CD14-positive monocyte (primary cell): ENCODE results near the gene OR8B4. TPM values are rescaled to one million over a fixed set of nuclear protein-coding genes. Genes with fewer than 3 reads are reported as not detected.
"Not testable (repeated sequence)": the region's sequence is repeated elsewhere in the genome, so short reads cannot be mapped to it uniquely, and the experiment has no call there.

Experiments
- DNase-seq, 3 donors: peaks; one replicate each; pipeline ENCODE4 v3.0.0-alpha.2; 2011 to 2022
- H2AFZ ChIP-seq: 2 replicates; pipeline ENCODE4 v1.6.0; 2012; ENCODE audit warnings: mild to moderate bottlenecking, low read depth, low read length, inconsistent platforms; ENCODE audit not compliant: insufficient read depth, poor library complexity, severe bottlenecking
- H3K27ac ChIP-seq, 2 donors: 1 replicate in 1 of 2; 2 replicates in 1 of 2; pipeline ENCODE4 v1.5.1; 2012 to 2013; ENCODE audit warnings: low read length in 2 of 2, control low read depth in 1 of 2, inconsistent platforms in 1 of 2, low read depth in 1 of 2, mild to moderate bottlenecking in 1 of 2
- H3K27me3 ChIP-seq, 2 donors: one replicate each; pipeline versions ENCODE4 v1.6.0 to v1.6.1; 2011 to 2013; ENCODE audit warnings: low read length in 2 of 2; ENCODE audit not compliant: control insufficient read depth in 2 of 2, insufficient read depth in 2 of 2
- H3K36me3 ChIP-seq, 2 donors: replicated peaks in 1 of 2; 1 replicate in 1 of 2; 2 replicates in 1 of 2; pipeline versions ENCODE4 v1.5.1 to v1.6.1; 2012 to 2013; ENCODE audit warnings: low read length in 2 of 2, control low read depth in 1 of 2, inconsistent platforms in 1 of 2, mild to moderate bottlenecking in 1 of 2; ENCODE audit not compliant: insufficient read depth in 2 of 2, control insufficient read depth in 1 of 2
- H3K4me1 ChIP-seq, 2 donors: 1 replicate in 1 of 2; 2 replicates in 1 of 2; pipeline versions ENCODE4 v1.5.1 to v1.6.1; 2012 to 2013; ENCODE audit warnings: low read length in 2 of 2, control low read depth in 1 of 2, inconsistent platforms in 1 of 2, mild to moderate bottlenecking in 1 of 2, moderate library complexity in 1 of 2; ENCODE audit not compliant: insufficient read depth in 2 of 2, control insufficient read depth in 1 of 2
- H3K4me2 ChIP-seq: replicated peaks from 2 replicates; pipeline ENCODE3; 2012; ENCODE audit warnings: low read length, moderate library complexity, mild to moderate bottlenecking; ENCODE audit not compliant: poor library complexity, severe bottlenecking; ENCODE audit errors: extremely low read depth
- H3K4me3 ChIP-seq, 3 experiments: fragments of 200-600 bp in 1 of 3; sonication (generic) in 1 of 3; replicated peaks in 1 of 3; 1 replicate in 2 of 3; 2 replicates in 1 of 3; pipeline ENCODE4 v1.5.1; 2011 to 2013; ENCODE audit warnings: low read length in 3 of 3, mild to moderate bottlenecking in 3 of 3, control low read depth in 2 of 3, low read depth in 2 of 3, inconsistent platforms in 1 of 3, moderate library complexity in 1 of 3
- H3K79me2 ChIP-seq: 2 replicates; pipeline ENCODE4 v1.6.0; 2012; ENCODE audit warnings: mild to moderate bottlenecking, control low read depth, inconsistent platforms, low read length, moderate library complexity; ENCODE audit not compliant: insufficient read depth
- H3K9ac ChIP-seq: 2 replicates; pipeline ENCODE4 v1.6.0; 2017; ENCODE audit warnings: low read length, mild to moderate bottlenecking; ENCODE audit not compliant: insufficient read depth, poor library complexity, severe bottlenecking
- H3K9me3 ChIP-seq, 2 donors: replicated peaks in 1 of 2; 1 replicate in 1 of 2; 2 replicates in 1 of 2; pipeline versions ENCODE4 v1.5.1 to v1.6.1; 2012 to 2013; ENCODE audit warnings: low read length in 2 of 2, control low read depth in 1 of 2; ENCODE audit not compliant: control insufficient read depth in 1 of 2, insufficient read depth in 1 of 2
- H4K20me1 ChIP-seq: 2 replicates; pipeline ENCODE4 v1.6.0; 2012; ENCODE audit warnings: mild to moderate bottlenecking, low read length, control low read depth, moderate library complexity; ENCODE audit not compliant: insufficient read depth
- H3K27ac Mint-ChIP-seq, 7 donors: one replicate each; pipeline ENCODE4 v1.8.0; 2020; ENCODE audit warnings: mild to moderate bottlenecking in 7 of 7, mixed read lengths in 7 of 7, moderate library complexity in 6 of 7, inconsistent platforms in 2 of 7
- H3K27me3 Mint-ChIP-seq, 3 donors: one replicate each; pipeline ENCODE4 v1.8.0; 2021 to 2022; ENCODE audit warnings: low read depth in 3 of 3, mild to moderate bottlenecking in 3 of 3, mixed read lengths in 3 of 3, moderate library complexity in 3 of 3, inconsistent platforms in 1 of 3
- H3K36me3 Mint-ChIP-seq, 2 donors: one replicate each; pipeline ENCODE4 v1.8.0; 2020; ENCODE audit warnings: mixed read lengths in 2 of 2, inconsistent platforms in 1 of 2, mild to moderate bottlenecking in 1 of 2
- H3K4me1 Mint-ChIP-seq: one replicate; pipeline ENCODE4 v1.8.0; 2020; ENCODE audit warnings: mild to moderate bottlenecking, mixed read lengths
- H3K4me3 Mint-ChIP-seq, 2 donors: one replicate each; pipeline ENCODE4 v1.8.0; 2020; ENCODE audit warnings: mild to moderate bottlenecking in 2 of 2, mixed read lengths in 2 of 2, moderate library complexity in 1 of 2
- H3K9me3 Mint-ChIP-seq, 7 donors: one replicate each; pipeline ENCODE4 v1.8.0; 2020 to 2022; ENCODE audit warnings: mixed read lengths in 7 of 7, mild to moderate bottlenecking in 6 of 7, moderate library complexity in 6 of 7, inconsistent platforms in 2 of 7
- CTCF ChIP-seq: fragments of 200-600 bp; IDR thresholded peaks from one replicate; pipeline ENCODE4 v1.8.0; 2022; ENCODE audit warnings: antibody characterized with exemption, mild to moderate bottlenecking
- WGBS: methylation state at CpG from one replicate; pipeline ENCODE4 v1.1.5; 2013; ENCODE audit warnings: missing lambda C conversion rate; ENCODE audit not compliant: insufficient coverage; 5-methylcytosine and 5-hydroxymethylcytosine counted together
- intact Hi-C, 2 donors: fragments of 100-400 bp; cut with micrococcal nuclease; formaldehyde crosslinking; loops; one replicate each; pipeline versions ENCODE4 v1.15.0 to v1.15.1; 2023
- polyA plus RNA-seq, 3 donors: library from polyadenylated mRNA; depleted of rRNA in 1 of 3; unstranded in 2 of 3; stranded (reverse) in 1 of 3; fragments of 300-500 nt in 2 of 3; fragments of >200 nt in 1 of 3; fragmentation: Illumina TruSeq in 2 of 3; gene quantifications; 1 replicate in 2 of 3; 2 replicates in 1 of 3; pipeline ENCODE4 v1.2.3, GENCODE V29; 2012 to 2021

OR8B4 gene
- polyA plus RNA-seq, 3 donors, result not detected

GRCh38 chr11:124394408-124394807 is 30.3 kb downstream of the OR8B4 start:
- H4K20me1 ChIP-seq, result no peaks in the 10 kb centered on the region

GRCh38 chr11:124384399-124384798 is 40.3 kb downstream of the OR8B4 start, which contains the start of gene OR8B2:
Gene OR8B2, minus strand, starts transcription at chr11:124384499. Its CDS starts 1,156 bp downstream, at chr11:124383343.
- no peak for TF ChIP-seq CTCF
- no peaks in the 10 kb centered on the region for H3K9me3 ChIP-seq
- no peak within 1 kb of the TSS for H3K9ac ChIP-seq
- H3K27me3 ChIP-seq, result no peaks in the 10 kb centered on the region
- H3K79me2 ChIP-seq, result no peaks in the 10 kb centered on the region
- Mint-ChIP-seq H3K4me1 (no peaks in the 10 kb centered on the region), H3K36me3 (no peaks in the 10 kb centered on the region), H3K4me3 (no peak within 1 kb of the TSS), H3K27me3 (no peaks in the 10 kb centered on the region), H3K27ac (no peak within 1 kb of the TSS), H3K9me3 (peaks cover 0 to 3% (median 0%) of the 10 kb centered on the region in 7 donors)
- no peaks in the 10 kb centered on the region for H3K4me1 ChIP-seq
- no peak within 1 kb of the TSS for H3K4me2 ChIP-seq
- no peak within 1 kb of the TSS for H2AFZ ChIP-seq
- WGBS, result 89% methylated on average over 1 of the region's 2 CpGs
- intact Hi-C loops, result no loop called here
- H3K4me3 ChIP-seq, result no peak within 1 kb of the TSS
- DNase-seq, result no peak
- H4K20me1 ChIP-seq, result no peaks in the 10 kb centered on the region
- H3K27ac ChIP-seq, result no peak within 1 kb of the TSS
- no peaks in the 10 kb centered on the region for H3K36me3 ChIP-seq

More at GRCh38 chr11:124394408-124394807, 30.3 kb downstream of the OR8B4 start:
- intact Hi-C loops, result no loop called here
- no peaks in the 10 kb centered on the region for H3K27me3 Mint-ChIP-seq
- no peaks in the 10 kb centered on the region for H3K27me3 ChIP-seq
- no peaks in the 10 kb centered on the region for H3K79me2 ChIP-seq
- no peak overlapping the region for H3K9ac ChIP-seq
- H3K4me2 ChIP-seq, result no peak overlapping the region
- H3K4me1 ChIP-seq, result no peaks in the 10 kb centered on the region
- 100% methylated on average over 1 of the region's 3 CpGs for WGBS
- H2AFZ ChIP-seq, result no peak overlapping the region
- no peaks in the 10 kb centered on the region for H3K4me1 Mint-ChIP-seq
- no peaks in the 10 kb centered on the region for H3K36me3 Mint-ChIP-seq
- H3K9me3 ChIP-seq, result no peaks in the 10 kb centered on the region
- no peak overlapping the region for H3K27ac Mint-ChIP-seq
- no peak overlapping the region for H3K4me3 ChIP-seq
- no peak for TF ChIP-seq CTCF
- H3K4me3 Mint-ChIP-seq, result no peak overlapping the region
- DNase-seq, result no peak
- H3K36me3 ChIP-seq, result no peaks in the 10 kb centered on the region
- H3K9me3 Mint-ChIP-seq, result peaks cover 0 to 4% (median 2%) of the 10 kb centered on the region in 7 donors
- H3K27ac ChIP-seq, result no peak overlapping the region

GRCh38 chr11:124382857-124383256 is 41.8 kb downstream of the OR8B4 start:
- H3K27me3 ChIP-seq, H3K9ac ChIP-seq, H3K36me3 ChIP-seq, H2AFZ ChIP-seq, H3K4me2 ChIP-seq, H3K79me2 ChIP-seq, H3K4me3 ChIP-seq, H3K9me3 ChIP-seq, H3K36me3 Mint-ChIP-seq, DNase-seq, H3K4me3 Mint-ChIP-seq, H3K9me3 Mint-ChIP-seq, intact Hi-C loops, H4K20me1 ChIP-seq, H3K4me1 ChIP-seq, H3K27me3 Mint-ChIP-seq, H3K27ac Mint-ChIP-seq, H3K4me1 Mint-ChIP-seq, H3K27ac ChIP-seq: not testable (repeated sequence)
- no CpG with 5 or more reads among the region's 6 CpGs for WGBS
